ENCODE results near the gene TLE6.

GRCh38 chr19:2977746-2978138 is 378 bp downstream of the TLE6 start:
- TF ChIP-seq CTCF (IDR thresholded peaks at IDR 0.05) (no peak), POLR2AphosphoS5 (IDR thresholded peaks at IDR 0.05) (no peak)

Measured in upper lobe of left lung (tissue), 4 donors.